Measurements from ENCODE around the gene PPM1L.
A peak's percentile ranks its signal among the peaks of the same experiment; 100 is the strongest.
"Not testable (repeated sequence)": the region's sequence is repeated elsewhere in the genome, so short reads cannot be mapped to it uniquely, and the experiment has no call there.

PPM1L gene

DNA sequence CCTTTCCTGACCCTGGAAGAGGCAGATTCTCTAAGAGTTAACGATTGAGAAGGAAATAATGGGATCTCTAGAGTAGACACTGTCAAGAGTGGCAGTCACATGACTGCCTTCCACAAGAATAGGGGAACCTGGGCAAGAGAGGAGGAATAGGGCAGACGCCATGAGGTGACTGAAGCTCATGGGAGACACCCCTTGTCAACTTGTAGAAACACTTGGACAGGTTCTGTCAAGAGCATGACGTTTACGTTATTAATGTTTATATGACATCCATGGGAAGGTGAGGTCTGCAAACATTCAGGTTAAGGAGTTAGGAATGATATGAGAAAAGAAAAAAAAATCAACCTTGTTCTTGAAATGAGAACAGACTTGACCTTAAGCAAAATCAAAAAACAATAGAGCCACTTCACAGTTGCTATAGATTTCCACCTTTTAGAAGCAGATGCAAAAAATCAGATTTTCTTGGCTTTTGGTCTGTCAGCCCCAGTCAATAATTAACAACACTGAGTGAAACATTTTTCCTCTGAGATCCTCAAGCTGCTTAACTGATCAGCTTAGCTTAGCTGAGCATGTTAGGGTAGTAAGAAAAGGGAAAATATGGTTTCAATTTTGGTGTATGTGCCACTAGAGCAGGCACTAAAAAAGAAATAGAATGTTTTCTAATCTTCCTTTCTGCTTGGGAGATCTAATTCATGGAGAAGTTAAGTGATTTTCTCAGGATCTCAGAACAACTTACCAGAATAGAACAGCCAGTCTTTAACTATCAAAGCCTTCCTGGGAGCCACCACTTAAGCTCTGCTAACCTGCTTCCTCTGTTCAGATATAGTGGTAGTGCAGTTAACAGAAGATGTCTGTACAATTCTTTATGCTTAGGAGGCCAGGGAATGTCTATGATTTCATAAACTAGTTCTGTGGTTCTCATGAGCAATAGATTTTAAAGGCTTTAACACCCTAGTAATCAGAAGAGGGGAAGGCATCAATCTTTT lies 232.2 kb downstream of the PPM1L start:
- peak; percentile 21 for DNase-seq

DNA sequence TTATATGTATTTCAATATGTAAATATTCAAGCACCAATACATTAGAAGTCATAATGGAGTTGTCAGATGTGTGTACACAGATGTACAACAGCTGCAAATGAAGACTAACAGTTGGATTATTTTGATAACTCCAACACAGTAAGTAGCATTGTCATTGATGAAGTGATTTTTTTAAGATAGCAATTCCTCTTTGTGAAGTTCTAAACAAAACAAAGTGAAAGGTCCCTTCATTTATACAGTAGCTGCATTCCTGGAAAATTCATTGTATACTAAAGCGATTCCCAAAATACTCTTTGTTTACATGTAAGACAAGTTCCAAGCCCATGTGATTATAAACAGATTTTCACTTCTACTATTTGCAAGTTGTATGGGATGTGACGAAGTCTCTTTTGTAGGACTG lies 234.4 kb downstream of the PPM1L start:
- no peak for DNase-seq

DNA sequence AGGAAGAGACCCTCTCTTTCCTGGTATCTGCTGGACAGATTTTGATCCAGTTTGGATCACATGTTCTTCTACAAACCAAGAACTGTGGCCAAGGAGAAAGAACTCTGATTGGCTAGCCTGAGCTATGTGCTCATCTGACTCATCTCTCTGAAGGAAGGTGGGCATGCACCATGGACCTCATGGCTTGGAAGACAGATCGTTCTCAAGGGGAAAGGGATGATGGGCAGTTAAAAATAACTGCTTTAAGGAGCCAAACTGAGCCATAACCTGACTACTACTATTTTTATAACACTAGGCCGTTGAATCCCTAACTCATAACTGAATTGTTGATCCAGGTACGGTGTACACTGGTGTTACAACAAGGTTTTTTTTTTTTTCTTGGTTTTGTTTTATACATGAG lies 236.7 kb downstream of the PPM1L start:
- DNase-seq: no peak

DNA sequence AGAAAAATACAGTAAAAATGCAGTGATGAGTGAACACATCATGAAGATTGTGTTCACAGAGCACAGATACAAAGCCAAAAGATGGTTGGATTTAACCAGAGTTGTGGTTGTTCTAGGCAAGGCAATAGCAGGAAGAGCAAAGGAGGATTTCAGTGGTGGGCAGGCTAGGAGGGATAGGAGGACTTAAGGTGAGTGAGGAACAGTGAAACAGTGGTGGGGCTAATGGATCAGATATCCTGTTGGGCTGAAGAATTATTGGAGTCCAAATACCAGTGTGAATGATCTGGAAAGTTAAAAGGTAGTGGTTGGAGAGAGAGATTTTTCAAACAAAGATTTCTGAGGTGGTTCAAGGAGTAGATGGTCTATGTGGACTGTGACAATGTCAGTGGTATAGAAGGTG lies 240.8 kb downstream of the PPM1L start:
- no peak for DNase-seq

DNA sequence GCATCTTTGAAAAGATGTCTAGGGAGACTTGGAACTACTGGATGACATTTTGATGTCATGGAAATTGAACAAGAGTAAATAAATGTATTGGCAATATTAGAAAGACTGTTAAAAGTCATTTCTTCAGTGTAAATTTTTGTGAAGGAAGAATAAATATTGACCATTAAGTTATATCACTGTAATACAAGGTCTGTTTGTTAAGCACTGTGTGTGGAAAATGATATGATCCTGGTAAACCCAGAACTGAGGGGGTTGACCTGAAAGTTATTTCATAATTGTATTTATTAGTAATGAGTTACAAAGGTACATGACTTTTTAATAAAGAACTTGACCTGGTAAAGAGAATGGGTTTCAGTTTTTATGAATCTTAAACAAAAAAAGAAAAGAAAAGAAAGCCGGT lies 242.6 kb downstream of the PPM1L start:
- DNase-seq: no peak

DNA sequence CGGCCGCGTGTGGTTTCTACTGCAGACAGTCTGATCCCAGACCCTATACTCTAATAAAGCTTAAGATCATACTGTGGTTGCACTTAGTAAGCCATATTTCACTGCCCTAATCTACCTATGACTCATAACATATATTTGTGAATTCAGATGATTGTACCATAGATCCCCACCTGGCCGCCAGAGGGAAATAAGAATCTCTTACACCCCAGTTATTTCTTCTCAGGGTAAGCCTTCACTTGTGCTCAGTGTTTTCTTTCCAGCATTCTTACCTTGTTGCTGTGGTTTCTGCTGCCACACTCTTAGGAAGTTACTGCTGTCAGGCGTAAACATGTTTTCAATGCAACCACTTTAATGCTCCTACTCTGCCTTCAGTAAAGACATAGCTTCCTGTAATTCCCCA lies 243.2 kb downstream of the PPM1L start:
- no peak for DNase-seq

DNA sequence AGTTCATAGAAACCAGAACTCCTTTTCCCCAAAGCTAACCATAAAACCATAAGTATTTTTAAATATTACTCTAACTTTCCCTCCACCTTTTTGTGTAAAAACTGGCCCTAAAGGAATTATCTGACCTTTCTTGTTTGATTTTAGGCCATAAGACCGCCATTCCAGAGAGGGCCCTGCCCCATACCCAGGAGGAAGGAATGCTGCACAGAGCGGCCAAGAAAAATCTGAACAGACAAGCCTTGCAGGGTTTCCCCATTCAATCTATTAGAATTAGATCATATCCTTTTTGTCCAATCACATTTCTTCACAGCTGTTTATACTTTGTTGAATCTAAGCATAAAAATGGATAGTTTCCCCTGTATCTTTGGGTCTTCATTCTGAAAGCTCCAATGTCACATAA lies 252.1 kb downstream of the PPM1L start:
- DNase-seq: no peak

DNA sequence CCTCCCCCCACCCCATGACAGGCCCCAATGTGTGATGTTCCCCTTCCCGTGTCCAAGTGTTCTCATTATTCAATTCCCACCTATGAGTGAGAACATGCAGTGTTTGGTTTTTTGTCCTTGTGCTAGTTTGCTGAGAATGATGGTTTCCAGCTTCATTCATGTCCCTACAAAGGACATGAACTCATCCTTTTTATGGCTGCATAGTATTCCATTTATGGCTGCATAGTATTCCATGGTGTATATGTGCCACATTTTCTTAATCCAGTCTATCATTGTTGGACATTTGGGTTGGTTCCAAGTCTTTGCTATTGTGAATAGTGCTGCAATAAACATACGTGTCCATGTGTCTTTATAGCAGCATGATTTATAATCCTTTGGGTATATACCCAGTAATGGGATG lies 254.1 kb downstream of the PPM1L start:
- not testable (repeated sequence) for DNase-seq

DNA sequence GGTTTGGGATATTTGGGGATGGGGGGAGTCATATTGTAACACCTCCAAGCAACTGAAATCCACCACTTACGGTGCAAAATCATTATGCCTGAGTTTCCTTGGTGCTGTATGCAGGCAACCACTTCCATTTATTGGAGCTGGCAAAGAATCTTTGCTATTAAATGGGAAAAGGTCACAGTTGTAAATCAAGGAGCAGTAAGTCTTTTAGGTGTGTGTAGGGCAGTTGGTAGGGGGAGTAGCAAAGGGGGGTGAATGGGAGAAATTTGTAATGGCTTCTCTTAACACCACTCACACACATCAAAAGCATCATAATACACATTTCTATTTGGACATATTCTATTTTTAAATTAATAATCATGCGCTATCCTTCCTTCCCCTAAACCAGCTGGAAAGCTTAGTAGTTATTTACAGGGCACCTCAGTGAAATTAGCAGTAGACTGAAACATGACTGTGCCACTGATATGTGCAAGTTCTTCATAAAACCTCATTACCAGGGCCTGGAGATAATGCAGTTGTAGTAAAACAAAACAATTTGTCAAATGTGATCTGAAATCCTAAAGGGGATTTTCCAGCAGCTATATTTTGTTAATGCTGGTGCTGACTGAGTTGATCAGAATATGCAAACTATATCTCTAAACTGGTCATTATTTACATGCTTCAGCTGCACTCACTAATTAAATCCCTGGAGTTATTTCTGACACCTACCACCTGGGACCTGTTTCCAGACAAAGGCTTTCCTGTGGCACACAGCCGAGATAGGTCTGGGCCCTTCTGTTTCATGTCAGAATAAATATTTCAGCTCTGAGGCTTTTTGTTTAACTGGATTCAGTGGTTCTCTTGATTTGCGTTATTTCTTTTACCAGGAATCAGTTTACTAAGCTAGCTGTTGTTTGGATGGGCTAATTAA lies 259.1 kb downstream of the PPM1L start:
- DNase-seq: no peak

DNA sequence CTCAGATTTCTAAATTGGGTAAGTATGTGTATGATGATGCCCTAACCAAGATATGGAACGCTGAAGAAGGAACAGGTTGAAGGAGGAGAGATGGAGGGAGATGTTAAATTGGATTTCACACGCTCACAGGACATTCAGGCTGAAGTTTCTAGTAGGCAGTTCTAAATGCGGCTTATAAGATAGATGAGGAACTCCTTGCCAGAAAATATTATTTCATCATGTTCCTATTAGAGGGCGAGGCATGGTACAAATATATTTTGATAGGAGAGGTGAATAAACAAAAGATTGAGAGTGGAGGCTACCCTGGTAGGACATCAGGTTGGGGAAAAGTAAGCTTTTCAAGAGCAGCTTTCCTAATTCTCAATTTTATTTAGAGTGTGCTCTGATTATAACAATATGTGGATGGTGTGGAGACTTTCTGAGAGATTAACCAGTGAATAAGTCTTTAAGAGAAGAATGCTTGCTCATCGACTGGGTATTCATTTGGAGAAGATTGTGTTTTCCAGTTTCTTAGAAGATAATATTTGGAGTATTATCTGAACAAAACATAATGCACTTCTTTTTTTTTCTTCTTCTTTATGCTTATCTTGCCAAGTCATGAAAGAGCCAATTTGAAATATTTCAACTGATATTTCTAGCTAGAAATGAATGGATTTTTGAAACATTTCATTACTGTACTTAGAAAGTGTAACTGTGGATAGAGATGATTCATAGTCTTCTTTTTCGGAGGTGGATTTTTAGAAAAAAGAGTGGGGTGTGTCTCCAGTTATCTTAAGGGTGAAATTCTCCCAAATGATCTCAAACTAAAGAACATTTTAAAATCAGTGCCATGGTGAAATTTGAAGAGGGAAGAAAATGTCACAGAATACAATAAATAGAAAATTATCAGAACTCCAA lies 260.6 kb downstream of the PPM1L start:
- no peak for DNase-seq

DNA sequence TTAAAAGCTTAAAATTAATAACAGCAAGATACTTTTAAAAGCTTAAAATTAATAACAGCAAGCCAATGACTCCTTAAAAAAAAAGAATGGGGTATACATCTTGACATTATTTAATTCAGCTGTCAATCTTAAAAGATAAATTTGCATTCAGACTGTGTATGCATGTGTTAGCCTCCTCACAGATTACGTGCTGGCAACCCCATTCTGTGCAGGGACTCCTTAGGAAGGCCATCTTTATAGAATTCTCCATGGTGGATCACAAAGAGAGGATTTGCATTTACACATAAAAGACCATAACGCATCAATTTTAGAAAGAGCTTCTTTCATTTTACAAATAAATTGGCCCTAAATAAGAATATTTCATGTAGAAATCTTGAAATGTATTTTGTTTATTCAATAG lies 261.9 kb downstream of the PPM1L start:
- no peak for DNase-seq

DNA sequence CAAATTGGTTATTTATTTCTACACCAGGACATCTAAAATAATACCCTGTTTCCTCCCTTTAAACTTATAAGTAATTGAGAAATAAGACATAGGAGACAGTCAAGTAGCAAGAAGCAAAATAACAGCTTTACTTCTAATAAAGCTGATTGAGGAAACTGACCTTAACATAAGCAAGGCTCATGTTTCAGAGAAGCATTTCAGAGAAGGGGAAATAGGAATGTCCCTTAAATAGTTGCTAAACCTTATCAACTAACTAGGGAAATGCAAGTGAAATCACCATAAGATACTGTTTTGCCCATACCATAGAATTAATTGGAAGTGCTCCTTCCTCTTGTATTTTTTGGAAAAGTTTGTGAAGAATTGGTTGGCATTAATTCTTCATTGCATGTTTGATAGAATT lies 264.2 kb downstream of the PPM1L start:
- no peak for DNase-seq

DNA sequence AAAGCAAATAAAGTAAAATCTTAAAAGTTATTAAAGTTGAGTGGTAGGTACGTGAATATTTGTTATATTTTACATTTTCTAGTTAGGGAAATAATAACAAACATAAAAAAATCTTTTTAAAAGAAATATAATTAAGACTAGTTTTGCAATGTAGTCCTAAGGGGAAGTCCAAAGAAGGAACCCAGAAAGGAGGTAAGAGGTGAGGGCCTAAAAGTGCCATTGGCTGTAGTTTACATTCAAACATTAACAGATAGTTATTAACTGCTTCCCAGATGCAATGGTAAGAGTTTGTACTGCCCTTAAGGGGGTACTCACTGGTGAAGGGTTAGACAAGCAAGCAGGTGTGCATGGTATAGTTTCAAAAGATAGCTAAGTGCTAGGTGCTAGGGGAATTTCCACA lies 269.9 kb downstream of the PPM1L start:
- DNase-seq: no peak

DNA sequence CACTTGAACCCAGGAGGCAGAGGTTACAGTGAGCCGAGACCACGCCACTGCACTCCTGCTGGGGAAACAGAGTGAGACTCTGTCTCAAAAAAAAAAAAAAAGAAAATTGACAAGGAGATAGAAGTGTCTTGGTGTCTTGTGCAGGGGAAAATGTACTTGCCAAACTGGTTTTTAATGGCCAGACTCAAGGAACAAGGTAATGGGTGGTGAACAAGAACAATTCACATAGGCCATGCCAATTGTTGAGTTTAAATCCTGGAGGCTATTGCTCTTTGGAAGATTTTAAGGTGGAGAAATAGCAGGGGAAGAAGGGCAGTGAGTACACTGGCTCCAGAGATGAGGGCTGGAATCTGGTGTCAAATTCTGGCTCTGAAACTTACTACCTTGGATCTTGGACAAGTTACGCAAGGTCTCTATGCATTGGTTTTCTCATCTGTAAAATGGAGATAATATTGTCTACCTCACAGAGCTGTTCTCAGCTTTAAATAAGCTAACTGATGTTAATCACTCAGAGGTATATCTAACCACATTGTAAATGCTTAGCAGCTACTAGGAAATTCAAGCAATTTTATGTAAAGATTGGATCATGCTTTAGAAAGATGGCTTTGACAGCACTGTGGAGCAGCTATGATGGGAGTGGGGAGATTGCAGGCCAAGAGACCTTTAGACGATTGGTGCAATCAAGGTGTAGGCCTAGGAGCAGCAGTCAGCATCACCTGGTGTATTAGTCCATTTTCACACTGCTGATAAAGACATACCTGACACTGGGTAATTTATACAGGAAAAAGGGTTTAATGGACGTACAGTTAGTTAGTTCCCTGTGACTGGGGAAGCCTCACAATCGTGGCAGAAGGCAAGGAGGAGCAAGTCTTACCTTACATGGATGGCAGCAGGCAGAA lies 270.8 kb downstream of the PPM1L start:
- no peak for DNase-seq

DNA sequence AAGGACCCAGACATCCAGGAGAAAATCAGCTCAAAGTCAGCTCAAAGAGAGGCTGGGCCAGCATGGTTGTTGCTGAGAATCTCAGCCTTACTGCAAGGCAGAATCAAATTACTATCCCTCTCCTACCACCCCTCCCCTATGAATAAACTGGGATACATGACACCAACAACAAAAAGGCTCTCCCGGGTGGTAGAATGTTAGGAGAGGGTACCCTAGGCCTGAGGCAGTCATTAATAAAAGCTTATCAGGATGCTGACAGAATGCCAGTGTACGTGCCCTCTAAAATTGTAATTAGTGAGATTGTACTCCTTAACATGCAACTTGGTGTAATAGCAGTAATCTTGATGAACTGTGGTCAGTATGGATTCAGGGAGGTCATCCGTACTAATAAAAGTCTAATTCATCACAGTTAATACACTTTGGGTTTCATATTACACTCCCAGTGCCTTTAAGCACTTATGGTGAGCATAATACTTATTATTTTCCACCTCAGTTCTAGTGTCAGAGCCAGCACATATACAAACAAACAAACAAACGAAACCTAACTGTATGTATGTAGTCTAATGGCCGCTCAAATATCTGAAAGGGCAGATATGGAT lies 272.6 kb downstream of the PPM1L start:
- no peak for DNase-seq

DNA sequence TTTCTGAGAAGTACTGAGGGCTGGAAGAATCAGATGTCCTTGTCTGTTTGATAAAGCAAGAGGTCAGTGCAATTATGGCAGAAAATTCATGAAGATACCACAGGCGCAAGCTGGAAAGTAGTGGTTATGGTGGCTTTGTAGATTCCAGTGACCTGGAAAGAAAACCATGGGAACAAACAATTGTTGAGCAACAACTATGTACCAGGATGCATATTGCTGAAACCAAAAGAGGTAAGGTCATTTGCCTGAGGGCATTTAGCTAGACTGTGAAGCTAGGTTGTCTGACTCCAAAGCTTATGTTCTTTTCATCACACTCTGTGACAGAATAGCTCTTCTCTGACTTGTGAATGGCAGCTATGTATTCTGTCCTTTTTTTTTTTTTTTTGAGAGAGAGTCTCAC lies 275.1 kb downstream of the PPM1L start:
- DNase-seq: no peak

DNA sequence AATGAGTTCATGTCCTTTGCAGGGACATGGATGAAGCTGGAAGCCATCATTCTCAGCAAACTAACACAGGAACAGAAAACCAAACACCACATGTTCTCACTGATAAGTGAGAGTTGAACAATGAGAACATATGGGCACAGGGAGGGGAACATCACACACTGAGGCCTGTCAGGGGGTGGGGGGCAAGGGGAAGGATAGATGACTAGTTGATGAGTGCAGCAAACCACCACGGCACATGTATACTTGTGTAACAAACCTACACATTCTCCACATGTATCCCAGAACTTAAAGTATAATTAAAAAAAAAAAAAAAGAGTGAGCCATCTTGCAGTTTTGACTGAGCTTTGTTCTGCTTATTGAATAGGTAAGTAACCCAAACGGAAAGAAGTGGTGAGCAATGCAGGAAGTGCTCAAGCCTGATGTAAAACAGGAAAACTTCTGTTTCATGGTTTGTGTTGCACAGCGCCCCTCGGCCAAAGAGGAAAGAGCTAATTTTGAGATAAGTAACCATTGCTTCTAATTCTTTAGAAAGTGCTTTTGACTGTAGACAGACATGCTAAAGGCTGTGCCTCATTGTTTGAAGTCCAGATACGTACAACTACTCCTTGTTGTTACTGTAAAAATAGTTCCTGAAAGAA lies 279.0 kb downstream of the PPM1L start:
- not testable (repeated sequence) for DNase-seq

DNA sequence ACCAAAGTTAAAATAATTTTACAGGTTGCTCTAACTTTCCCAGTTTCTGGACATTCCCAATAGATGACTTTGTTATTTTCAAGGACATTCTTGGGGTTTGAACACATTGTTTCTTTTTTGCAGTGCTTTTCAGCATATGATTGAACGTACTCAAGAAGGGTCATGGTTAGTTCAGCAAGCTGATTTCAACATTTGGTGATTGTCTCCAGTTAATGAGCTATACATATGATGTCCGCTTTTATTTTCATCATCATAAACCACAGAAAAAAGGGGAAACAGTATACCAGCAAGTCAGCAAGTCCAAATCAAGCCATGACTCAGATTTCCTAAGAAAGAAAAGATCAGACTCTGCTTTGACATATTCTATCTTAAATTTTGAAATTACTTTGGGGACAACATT lies 279.7 kb downstream of the PPM1L start:
- no peak for DNase-seq

DNA sequence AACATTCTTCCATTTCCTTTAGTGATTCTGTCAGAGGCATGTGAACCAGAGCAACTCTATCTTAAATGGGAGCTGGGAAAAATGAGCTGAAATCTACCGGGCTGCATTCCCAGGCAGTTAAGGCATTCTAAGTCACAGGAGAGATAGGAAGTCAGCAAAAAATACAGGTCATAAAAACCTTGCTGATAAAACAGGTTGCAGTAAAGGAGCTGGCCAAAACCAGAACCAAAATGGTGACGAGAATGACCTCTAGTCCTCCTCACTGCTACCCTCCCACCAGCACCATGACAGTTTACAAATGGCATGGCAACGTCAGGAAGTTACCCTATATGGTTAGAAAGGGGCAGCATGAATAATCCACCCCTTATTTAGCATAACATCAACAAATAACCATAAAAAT lies 282.7 kb downstream of the PPM1L start:
- DNase-seq: no peak

DNA sequence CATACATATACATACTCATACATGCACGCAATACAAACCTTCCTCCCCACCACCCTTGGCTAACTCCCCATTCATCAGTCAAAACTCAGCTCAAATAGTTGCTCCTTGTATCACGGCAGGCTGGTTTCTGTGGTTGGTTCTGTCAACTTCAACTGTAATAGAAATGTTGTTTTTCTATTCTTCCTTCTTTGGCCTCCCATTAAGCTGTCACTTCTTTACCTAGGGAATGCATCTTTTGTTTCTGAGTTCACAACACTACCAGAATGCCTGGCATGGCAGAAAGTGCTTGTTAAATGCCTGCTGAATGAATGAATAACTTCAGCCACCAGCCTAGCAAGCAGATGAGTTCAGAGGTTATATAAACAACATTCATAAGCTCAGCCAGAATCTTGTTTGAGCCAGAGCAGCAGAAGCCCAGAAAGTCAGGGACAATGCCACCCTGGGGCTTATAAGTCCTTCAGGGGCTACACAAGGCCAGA lies 286.0 kb downstream of the PPM1L start:
- DNase-seq: peak; percentile 19
